ENCODE data around the gene ESR2. TPM values are rescaled to one million over a fixed set of nuclear protein-coding genes. Genes with fewer than 3 reads are reported as not detected.

The ESR2 gene
- total RNA-seq, 2 experiments from 2014 or later, result 0.31 to 0.43 TPM

DNA sequence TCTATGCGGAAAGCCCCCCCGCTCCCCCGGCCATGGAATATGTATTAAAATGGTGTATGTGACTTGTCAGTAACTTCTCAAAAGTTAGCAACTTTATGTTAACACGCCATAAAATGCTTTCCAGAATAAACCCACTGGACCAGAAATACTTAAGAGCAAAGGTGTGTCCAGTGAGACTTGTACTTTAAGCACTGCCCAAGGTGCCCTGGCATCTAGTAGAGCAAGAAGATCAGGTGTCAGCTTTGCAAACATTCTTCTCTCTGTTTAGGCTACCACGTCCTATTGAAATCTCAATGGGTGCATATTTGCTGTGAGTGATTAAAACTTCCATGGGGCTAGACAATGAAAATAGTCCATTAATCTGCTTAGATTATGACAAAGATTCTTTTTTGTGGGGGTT is 201.2 kb downstream of the ESR2 start:
- Mint-ChIP-seq H3K27me3 (no peaks in the 10 kb centered on the region), H3K27ac (no peak overlapping the region), H3K36me3 (ENCODE audit: low read depth) (peaks cover 17% of the 10 kb centered on the region), H3K9me3 (no peaks in the 10 kb centered on the region), H3K4me3 (no peak overlapping the region), H3K4me1 (ENCODE audit: low read depth) (peaks cover 5% of the 10 kb centered on the region)
- ChIA-PET POLR2A (no interaction called here), CTCF (no interaction called here)
- TF ChIP-seq, protein P1, sequence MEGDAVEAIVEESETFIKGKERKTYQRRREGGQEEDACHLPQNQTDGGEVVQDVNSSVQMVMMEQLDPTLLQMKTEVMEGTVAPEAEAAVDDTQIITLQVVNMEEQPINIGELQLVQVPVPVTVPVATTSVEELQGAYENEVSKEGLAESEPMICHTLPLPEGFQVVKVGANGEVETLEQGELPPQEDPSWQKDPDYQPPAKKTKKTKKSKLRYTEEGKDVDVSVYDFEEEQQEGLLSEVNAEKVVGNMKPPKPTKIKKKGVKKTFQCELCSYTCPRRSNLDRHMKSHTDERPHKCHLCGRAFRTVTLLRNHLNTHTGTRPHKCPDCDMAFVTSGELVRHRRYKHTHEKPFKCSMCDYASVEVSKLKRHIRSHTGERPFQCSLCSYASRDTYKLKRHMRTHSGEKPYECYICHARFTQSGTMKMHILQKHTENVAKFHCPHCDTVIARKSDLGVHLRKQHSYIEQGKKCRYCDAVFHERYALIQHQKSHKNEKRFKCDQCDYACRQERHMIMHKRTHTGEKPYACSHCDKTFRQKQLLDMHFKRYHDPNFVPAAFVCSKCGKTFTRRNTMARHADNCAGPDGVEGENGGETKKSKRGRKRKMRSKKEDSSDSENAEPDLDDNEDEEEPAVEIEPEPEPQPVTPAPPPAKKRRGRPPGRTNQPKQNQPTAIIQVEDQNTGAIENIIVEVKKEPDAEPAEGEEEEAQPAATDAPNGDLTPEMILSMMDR (IDR thresholded peaks at IDR 0.05), result no peak
- DNase-seq, result no peak
- no peak for ATAC-seq
- intact Hi-C loops (cut with micrococcal nuclease), result no loop called here

DNA sequence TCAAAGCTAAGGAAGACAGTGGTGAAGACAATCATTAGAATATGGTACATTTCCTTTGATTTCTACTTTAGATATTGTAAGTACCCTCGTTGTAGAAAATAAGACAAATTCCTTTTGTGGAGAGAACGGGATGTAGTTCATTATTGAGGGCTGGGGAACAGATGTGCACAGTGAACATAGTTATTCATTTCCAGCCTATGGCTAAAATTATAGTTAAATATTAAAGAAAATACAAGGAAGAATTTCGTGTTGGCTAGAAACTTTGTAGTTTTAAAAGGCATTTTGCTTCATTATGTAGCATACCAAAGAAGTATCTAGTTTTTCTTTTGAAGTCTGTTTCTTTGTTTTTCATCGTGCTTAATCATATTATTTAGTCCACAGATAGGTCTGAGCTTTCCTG is 201.8 kb downstream of the ESR2 start:
- CTCF ChIA-PET, result no interaction called here
- intact Hi-C loops (cut with micrococcal nuclease), result no loop called here
- no peaks in the 10 kb centered on the region for H3K9me3 Mint-ChIP-seq
- TF ChIP-seq, protein P1 (IDR thresholded peaks at IDR 0.05), result no peak
- no peaks in the 10 kb centered on the region for H3K27me3 Mint-ChIP-seq
- POLR2A ChIA-PET, result no interaction called here
- H3K27ac Mint-ChIP-seq, result no peak overlapping the region
- H3K4me3 Mint-ChIP-seq, result no peak overlapping the region
- ATAC-seq (no peak), DNase-seq (no peak)
- H3K36me3 Mint-ChIP-seq (ENCODE audit: low read depth), result peaks cover 13% of the 10 kb centered on the region
- peaks cover 5% of the 10 kb centered on the region for H3K4me1 Mint-ChIP-seq (ENCODE audit: low read depth)

DNA sequence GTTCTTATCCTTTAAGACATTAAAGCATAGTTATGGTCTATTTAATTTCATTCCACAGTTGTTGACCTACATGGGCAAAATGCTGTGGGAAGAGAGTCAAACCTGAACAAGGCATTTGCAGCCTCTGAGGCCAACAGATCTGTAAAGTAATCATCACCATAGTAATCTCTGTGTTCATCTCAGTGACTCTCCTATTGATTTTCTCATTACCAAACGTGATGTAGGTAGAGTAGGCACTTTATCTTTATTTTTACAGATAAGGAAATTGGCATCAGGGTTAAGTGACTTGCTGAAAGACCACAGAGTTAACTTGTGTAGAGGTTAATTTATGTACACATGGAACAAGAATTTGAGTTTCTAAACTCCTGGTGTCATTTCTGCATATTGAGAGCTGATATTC is 203.0 kb downstream of the ESR2 start:
- Mint-ChIP-seq H3K27ac (no peak overlapping the region), H3K36me3 (ENCODE audit: low read depth) (peaks cover 7% of the 10 kb centered on the region), H3K27me3 (no peaks in the 10 kb centered on the region), H3K9me3 (no peaks in the 10 kb centered on the region), H3K4me3 (no peak overlapping the region), H3K4me1 (ENCODE audit: low read depth) (peaks cover 5% of the 10 kb centered on the region)
- POLR2A ChIA-PET, result no interaction called here
- CTCF ChIA-PET, result interaction anchor here (0.6 kb wide), 2 partner anchors 11 to 52 kb away, joined by 3 to 4 read pairs; no protein-coding TSS in a partner anchor
- DNase-seq (no peak), ATAC-seq (no peak)
- TF ChIP-seq, protein P1 (IDR thresholded peaks at IDR 0.05), result no peak
- intact Hi-C loops (cut with micrococcal nuclease), result no loop called here

DNA sequence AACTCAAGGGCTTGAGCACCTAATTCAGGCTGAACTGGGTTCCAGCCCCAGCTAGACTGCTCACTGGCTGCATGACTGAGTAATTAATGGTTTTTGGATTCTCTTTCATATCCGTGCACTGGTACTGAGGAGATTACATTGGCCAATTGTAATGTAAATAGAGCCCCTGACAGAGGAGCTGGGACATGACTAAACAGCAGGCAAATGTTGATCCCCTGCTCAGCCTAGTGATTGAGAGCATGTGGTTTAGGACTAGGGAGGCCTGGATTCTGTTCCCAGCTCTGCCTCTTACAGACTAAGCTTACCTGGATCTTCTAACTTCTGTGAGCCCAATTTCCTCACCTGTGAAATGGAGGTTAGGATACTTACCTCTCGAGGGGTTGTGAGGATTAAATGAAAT is 204.3 kb downstream of the ESR2 start:
- Mint-ChIP-seq H3K27me3 (no peaks in the 10 kb centered on the region), H3K27ac (no peak overlapping the region), H3K4me1 (ENCODE audit: low read depth) (no peaks in the 10 kb centered on the region), H3K9me3 (no peaks in the 10 kb centered on the region), H3K36me3 (ENCODE audit: low read depth) (peaks cover 2% of the 10 kb centered on the region), H3K4me3 (no peak overlapping the region)
- intact Hi-C loops (cut with micrococcal nuclease), result no loop called here
- ChIA-PET POLR2A (no interaction called here), CTCF (no interaction called here)
- ATAC-seq, result no peak
- no peak for DNase-seq
- TF ChIP-seq, protein P1 (IDR thresholded peaks at IDR 0.05), result no peak

DNA sequence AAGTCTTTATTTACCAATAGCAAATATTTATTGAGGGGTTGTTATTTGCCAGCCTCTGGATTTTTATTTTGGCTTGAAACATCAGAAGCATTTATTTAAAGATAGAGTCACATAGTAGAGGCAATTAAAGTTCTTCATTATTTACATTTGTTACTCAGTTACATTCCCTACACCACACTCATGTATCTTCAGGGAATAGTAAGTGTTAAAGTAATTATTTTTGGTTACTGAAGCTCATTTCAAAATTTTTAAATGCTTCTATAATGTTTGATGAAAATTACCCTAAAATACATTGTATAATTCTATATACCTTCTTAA is 205.6 kb downstream of the ESR2 start:
- TF ChIP-seq, protein P1 (IDR thresholded peaks at IDR 0.05), result no peak
- H3K36me3 Mint-ChIP-seq (ENCODE audit: low read depth), result peaks cover 2% of the 10 kb centered on the region
- POLR2A ChIA-PET, result no interaction called here
- ATAC-seq (no peak), DNase-seq (no peak)
- intact Hi-C loops (cut with micrococcal nuclease), result no loop called here
- H3K9me3 Mint-ChIP-seq, result no peaks in the 10 kb centered on the region
- no peak overlapping the region for H3K27ac Mint-ChIP-seq
- CTCF ChIA-PET, result no interaction called here
- no peak overlapping the region for H3K4me3 Mint-ChIP-seq
- H3K4me1 Mint-ChIP-seq (ENCODE audit: low read depth), result no peaks in the 10 kb centered on the region
- no peaks in the 10 kb centered on the region for H3K27me3 Mint-ChIP-seq
